NCI-H2107 (cell line): ENCODE measurements around the gene MYF5.

ENCODE experiments used
- DNase-seq: peaks from one replicate; lab custom pipeline; 2025; lab: John Stamatoyannopoulos, UW

The MYF5 gene

DNA sequence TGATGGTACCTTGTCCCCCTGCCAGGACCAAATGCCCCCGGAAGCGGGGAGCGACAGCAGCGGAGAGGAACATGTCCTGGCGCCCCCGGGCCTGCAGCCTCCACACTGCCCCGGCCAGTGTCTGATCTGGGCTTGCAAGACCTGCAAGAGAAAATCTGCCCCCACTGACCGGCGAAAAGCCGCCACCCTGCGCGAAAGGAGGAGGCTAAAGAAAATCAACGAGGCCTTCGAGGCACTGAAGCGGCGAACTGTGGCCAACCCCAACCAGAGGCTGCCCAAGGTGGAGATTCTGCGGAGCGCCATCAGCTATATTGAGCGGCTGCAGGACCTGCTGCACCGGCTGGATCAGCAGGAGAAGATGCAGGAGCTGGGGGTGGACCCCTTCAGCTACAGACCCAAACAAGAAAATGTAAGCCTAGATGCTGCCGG, 8.9 kb upstream of the MYF5 start:
- DNase-seq, result no peak

DNA sequence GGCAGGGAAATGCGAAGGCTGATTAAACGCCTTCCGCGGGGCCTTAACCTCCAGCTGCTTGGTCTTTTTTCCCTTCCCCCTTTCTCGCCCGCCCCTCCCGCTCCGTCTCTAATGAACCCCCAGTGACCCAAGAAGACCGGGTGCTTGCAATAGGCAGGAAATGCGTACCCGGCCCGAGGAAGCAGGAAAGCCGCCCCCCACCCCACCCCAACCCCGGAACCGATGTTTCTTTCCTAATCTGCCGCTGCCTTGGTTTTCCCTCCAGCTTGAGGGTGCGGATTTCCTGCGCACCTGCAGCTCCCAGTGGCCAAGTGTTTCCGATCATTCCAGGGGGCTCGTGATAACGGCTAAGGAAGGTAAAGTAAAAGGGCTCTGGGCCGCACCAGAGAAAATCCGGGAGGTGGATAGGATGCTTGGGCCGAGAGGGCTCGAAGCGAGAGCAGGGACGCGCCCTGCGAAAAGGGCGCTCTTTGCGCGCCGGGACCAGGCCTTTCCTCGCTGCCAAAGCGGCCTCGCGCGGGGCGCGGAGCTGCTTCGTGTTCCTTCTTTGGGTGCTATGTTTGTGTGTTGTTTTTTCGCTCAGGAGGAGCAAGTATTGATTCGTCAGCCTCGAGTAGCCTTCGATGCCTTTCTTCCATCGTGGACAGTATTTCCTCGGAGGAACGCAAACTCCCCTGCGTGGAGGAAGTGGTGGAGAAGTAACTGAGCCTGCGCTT, 8.3 kb upstream of the MYF5 start:
- DNase-seq, result no peak

DNA sequence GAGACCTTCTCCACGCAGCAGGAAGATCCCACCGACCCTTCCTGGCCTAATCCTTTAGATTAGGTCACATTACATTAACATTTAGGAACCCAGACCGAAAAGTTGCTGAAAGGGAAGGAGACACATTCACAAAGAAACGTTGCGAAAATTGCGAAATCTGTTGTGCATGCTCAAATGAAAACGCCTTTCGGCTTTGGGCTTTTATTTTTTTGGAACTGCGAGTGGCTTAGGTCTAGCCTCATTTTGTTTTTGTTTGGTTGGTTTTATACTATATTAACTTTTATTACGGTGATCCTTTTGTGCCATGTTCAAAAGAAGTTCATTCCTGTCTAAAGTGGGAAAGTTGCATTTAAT, 7.8 kb upstream of the MYF5 start:
- no peak for DNase-seq

DNA sequence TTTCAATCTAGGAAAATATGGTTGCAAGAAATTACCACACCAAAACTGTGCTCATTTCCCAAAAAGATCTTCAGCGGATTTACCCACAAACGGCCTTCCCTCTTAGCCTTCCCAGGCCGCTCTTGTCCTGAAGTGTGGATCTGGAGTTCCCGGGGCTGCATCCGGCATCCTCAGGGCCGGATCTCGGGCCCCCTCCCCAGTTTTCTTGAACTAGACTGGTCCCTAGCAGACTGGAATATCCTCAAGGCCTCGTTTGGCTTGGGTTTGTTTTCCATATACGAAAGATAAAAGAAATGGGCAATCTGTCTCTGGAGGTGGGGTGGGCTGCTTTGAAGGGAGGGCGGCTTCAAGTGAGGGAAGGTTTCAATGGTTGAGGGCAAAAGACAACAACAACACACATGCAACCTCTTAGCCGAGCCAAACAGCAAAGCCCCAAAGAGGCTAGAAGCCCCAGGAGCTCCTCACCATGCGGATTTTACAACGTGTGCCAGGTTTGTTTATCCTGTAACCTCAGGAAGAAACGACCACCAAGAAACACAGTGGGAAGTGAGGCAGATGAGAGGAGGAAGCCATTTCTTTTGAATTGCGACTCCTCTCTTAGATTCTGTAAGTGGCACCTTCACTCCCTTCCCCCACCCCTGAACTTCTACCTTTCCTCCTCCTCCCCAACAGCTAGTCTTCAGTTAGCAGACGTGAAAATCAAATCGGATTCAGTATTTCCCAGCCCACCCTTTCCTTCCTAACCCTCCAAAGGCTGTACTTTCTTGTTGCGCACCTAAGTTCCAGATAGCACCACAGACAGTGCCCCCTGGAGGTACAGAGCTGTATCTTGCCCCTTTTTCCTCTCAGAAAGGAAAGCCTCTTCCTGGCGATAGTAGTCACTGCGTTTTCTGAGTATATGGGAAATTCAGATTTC, 6.6 kb upstream of the MYF5 start:
- no peak for DNase-seq

DNA sequence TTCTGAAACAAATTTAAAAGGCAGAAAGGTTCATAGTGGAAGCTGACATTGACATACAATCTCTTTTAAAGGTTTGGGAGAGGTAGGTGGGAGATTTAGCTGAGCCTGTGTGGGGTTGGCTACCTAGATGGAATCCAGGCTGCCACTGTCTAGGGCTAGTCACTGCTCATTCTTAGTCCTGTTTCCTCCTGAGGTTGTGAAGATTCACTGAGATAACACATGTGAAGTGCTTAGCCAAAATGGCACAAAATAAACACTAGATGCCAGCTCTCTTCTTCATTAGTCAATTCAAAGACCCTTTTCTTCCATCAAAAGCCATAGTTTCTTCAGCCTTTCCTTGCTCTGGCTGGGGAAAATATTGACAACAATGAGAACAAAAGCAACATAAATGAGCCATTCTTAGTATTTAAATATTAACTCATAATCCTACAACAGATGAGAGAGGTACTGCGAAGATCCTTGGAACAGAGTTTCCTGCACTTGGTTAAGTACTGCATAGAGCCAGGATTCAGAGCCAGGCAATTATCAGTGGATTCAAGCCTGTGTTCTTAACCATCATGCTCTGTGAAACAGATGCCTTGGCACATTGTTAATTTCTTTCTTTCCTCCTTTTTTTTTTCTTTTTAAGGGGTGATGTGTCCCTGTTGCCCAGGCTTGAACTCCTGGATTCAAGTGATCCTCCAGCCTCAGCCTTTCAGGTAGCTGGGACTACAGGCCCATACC, 5.8 kb upstream of the MYF5 start:
- no peak for DNase-seq

DNA sequence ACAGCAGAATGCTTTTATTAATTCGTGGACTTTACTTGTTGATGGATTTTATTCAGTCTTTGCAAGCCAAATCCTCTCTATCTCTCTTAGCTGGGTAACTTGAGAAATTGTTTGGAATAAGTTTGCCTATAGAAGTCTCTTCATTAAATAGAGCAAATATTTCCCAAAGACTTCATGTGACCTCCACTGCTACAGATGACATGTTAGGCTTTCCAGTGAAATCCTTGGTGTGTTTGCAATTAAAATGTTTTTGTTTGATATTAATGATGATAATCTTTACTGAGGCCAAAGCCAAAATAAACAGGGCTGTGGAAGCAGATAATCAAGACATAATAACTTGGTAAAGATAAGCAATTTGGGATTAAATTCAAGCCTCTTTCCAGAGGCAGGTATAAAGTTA, 4.8 kb upstream of the MYF5 start:
- no peak for DNase-seq

DNA sequence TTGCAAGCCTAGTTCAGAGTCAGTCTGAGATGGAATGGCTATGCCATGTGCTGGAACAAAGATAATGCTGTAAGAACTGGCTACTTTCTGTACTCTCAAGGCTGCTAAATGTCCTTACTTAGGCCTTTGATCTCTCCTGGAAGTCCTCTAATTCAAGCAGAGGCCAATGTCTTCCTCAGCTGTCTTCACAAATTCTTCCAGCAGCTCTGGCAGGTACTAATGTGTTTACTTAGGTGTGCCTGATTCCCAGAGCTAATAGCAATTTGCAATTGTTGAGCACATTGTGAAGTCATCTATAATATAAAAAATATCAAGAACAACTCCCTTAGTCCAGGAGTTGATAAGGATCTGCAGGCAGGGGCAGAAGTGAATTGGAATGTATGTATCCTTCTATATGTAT, 3.8 kb upstream of the MYF5 start:
- DNase-seq, result no peak

DNA sequence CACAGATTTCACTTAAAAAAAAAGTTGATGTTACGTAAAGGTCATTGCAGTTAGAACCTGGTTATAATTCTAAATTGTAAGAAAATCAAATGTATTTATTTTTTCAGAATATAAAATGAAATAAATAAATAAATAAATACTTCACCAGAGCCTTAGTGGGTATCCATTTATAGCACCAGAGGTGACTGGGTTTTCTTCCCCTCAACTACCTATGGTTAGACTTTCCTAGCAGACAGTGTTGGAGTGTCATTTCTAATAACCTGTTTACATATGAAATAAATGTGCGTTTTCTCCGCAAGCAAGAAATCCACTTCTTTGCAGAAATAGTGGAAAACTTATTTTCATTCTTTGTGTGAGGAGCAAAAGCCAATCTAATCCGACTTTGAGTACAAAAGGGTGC, 3.3 kb upstream of the MYF5 start:
- DNase-seq, result no peak

DNA sequence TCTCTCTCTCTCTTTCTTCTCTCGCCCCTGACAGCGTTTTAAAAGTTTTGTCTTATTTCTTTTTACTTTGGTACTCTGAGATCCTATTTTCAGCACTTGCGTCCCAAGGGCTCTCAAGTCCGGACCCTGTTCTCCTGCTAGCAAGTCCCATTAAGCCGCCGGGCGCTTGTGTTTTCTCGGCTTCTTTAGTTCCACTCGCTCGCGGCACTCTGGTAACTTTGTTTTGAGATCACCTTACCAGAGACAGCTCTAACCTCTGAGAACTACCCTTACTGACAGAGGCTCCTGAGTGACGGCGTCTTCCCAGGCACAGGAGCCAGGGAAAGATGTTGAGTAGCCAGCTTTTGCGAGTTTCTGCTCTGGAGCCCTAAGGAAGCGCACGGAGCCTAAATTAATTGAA, 2.7 kb upstream of the MYF5 start:
- no peak for DNase-seq

DNA sequence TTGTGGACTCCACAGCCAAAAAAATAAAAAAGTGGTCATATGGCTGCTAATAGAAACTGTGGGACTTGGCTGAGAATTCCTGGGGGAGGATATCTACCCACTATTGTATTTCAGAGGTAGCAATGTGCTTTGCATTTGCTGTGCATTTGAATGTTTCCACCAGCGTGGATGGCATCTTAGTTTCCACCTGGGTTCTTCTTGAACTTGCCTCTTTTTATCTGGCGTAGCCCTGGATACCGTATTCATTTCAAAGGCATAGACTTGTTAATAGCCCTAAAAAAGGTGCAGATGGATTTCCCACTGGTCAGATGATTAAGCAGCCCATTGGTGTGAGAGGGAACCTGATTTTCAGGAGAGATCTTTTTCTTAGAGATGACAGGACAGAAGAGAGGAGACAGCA, 1.9 kb upstream of the MYF5 start:
- no peak for DNase-seq

DNA sequence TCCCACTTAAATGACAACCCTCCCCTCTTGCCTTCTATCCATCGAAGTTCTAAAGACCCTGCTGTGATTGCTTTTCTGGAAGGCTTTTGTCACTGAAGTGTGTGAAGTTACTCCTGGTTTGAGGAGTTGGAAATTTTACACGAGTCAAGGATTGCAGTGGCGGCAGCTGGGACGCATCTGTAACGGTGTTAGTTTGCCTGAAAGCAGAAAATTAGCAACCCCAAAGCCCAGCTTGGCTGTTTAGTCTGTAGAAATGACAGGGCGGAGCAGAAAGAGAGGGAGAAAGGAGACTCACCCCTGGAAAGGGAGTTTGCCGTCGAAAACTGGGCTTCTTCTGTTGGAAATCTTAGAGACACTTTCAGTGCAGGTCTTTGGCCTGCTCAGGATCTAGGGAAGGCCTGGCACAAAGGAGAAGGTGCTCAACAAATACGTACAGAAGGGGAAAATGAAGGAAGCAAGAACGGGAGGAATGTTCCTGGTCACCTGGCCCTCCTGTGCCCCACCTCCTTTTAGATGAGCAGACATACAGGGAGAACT, 931 bp upstream of the MYF5 start:
- DNase-seq, result no peak

DNA sequence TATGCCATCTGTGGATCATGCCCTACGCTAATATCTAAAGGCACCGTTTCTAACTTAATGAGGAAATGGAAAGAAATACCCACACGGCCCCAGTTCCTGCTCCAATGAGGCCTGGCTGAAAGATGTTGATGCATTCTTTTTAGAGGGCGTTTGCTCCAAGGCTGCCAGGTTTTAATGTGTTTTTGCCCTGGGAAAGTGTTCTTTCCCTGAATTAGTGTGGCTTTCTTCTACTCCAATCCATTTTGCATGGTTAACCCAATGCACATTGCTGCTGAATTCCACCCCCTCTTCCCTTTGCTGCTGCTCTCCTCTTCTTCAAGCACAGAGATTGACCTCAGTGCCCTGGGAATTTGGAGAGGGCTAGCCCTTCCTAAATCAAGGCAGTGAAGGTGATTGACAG, 1.1 kb downstream of the MYF5 start:
- DNase-seq, result no peak

DNA sequence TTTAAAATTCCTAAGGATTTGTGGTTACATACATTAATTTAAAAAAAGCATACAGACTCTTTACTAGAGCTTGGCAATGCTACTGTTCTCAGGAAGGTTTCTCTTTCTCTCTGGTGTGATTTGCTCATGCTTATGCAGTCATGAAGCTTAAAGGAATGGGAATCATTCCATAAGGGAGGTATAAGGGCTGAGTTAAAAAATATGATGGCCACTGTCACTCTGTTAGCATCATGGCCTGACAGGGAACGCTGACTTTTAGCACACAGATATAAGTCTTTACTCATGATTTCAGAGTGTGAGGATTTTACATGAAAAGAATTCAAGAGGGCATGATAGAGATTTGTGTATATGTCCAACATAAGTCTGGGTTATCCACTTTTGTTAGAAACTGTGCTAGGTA, 3.8 kb downstream of the MYF5 start:
- DNase-seq, result no peak

DNA sequence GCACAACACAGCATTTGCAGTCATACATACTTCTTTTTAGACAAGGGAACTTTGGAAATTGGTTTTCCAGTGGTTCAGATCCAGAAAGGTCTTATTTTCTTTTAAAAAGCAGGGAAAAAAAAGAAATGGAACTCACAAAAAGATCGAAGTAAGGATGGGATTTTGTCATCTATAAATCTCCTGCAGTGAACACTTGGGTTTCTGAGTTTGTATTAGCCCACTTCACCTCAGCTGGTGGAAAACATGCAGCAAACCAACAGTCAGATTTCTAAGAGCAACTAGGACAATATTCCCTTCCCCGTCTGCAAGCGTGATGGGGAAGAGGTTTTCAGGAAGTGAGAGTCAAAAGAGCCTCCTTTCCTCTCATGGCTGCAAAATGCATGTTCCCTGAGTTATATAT, 4.6 kb downstream of the MYF5 start:
- DNase-seq, result no peak

DNA sequence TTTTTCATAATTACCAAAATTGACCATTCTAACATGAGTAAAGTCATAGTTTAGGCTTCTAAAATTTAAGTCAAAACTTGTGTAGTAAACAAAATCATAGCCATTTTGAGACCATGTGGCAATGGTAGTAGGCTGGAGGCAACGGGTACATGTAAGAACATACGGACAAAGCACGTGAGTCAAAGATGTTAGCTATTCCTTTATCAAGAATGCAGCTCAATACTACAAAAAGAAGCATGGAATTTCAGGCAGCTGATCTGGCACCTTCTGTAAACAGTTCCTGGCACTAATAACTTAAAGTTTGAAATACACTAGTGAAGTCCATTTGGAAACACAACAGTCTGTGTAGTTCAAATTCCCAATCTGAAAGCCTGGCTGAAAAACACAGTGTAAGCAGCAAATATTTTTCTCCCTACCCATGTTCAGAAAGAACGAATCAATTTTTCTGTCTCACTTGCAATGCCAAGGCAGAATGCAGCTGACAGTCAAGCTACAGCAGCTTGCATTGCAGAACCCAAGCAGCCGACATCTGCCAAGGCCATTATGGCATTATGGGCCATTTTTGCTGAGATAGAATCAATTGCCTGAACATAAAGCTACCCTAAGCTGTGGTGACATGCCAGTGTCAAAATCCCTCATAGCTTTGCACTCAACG, 29.3 kb downstream of the MYF5 start:
- DNase-seq, result no peak

DNA sequence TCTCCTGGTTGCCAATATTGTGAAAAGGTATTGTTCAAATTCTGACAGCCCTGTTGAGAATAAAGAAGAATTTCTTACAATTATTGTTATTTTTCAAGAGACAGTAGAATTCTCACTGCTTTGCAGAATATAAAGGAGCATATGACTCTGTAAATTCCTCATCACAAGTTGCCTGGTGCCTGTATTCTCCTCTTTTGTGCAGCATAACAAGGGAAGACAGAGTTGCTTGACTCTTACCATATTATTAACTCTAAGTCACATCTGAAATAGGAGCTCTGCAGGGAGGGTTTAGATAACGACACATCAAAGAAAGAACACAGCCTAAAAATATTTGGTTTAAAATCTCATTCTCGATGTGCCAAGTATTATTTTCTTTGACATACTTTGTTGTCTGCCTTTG, 31.1 kb downstream of the MYF5 start:
- no peak for DNase-seq

DNA sequence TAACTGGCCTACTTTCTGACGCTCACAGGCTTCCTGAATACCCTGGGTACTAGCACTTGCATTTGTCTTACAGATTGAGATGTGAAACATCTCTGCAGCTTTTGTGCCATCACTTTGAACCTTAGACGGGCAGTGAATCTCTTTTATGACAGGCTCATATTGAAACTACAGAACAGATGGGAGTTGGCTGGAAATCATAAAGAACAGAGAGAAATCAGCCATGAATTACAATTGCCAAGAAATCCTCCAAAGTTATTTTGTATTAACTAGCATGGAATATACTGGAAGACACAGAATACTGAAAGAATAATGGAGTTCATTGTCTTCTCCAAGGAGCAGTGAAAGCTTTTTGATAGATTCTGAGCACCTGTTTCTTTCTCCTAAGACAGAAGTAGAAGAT, 32.7 kb downstream of the MYF5 start:
- DNase-seq, result no peak

DNA sequence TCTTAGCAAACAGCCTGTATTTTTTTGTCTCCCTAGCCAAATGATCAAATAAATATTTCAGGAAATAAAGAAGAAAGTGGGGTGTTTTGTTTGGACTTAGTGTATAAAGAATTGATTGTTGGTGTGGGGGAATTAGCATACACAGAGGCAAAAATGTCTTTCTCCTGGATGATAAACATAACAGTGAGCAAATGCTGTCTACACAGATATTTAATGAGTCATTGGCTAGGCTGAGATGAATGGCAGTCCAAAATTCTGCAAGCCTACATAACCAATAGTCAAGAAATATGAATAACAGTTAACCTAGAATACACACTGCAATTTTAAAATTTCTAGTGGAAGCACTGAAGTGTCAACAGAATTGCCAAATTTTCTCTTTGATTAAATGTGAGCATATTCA, 35.8 kb downstream of the MYF5 start:
- no peak for DNase-seq

DNA sequence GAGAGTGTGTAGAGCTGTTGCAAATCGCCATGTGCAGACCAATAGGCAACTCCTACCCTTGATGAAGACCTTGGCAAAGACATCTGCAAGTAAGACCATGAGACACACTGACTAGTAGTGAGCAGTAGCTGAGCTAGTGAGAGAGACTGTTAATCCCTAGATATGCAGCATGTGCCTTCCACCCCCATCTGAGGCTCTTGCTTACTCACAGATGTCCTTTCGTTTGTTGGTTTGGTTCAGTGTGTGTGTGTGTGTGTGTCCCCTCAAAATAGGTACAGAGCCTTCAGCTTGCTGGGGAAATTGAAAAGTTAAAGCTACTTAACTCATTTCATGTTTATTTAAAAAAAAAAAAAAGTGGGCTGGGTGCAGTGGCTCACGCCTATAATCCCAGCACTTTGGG, 37.6 kb downstream of the MYF5 start:
- DNase-seq, result no peak

DNA sequence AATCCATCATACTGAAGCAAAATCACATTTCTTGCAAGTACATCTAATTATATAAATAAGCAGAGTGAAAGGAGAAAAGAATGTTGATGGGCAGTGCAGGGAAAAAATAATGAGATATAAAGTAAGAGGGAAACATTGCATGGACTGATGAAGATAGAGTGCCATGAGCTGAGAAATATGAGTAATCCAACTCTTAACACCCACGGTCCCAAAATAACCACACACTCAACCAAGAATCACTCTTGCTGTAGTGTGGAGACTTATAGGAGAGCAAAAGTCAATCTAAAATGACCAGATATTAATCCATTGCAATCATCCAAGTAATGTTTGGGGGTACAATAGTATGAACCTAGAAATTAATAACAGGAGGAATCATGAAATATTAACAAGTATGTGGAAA, 40.2 kb downstream of the MYF5 start:
- DNase-seq, result no peak

DNA sequence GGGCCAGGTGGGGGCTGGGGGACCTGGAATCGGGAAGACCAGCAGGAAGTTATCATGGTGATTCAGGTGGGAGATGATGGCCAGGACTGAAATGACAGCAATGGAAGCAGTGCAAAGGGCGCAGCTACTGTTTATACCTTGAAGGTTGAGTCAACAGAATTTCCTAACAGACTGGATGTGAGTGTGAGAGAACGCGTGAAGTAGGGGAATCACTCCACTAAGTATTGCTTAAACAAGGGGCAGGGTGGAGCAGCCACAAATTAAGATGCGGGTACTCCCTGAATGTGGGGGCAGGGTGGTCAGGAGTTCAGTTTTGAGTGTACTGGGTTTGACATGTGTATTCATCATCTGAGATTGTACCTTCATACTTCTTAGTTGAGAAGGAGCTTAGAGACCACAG, 45.1 kb downstream of the MYF5 start:
- DNase-seq, result no peak

DNA sequence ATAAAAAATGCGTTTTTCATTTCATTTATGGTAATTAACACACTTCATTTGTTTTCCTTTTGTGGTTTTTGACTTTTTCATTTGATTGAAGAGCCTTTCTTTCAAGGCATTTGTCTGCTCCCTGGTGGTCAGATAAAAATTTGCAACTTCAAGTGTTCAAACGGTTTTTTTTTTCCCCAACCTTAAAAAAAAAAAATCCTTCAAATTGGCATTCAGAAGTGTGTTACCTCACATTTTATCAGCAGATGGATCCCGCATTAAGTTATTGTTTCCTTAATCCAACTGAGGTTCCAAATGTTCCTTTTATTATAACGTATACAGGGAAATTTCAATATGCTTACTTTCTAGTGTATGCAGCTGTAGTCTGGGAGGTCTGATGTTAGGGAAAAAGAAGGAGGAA, 47.2 kb downstream of the MYF5 start:
- peak; percentile 39 for DNase-seq
